AG04450 (cell line): Measurements from ENCODE around the gene CFAP126. TPM values are rescaled to one million over a fixed set of nuclear protein-coding genes. Genes with fewer than 3 reads are reported as not detected.

Experiments
- CTCF ChIA-PET: fragments of 300-600, 350-600 bp; formaldehyde crosslinking; extraction: SDS; loops from one replicate; lab custom pipeline; 2022; ENCODE audit warnings: antibody characterized with exemption, inconsistent platforms; lab: Charles Lee
- POLR2A ChIA-PET: fragments of 350-600 bp; formaldehyde crosslinking; extraction: SDS; loops from one replicate; lab custom pipeline; 2021; ENCODE audit warnings: antibody characterized with exemption, inconsistent platforms; lab: Yijun Ruan, JAX
- DNase-seq: peaks from one replicate; pipeline ENCODE4 v3.0.0-alpha.2; 2011; ENCODE audit warnings: low read depth, low spot score
- H3K27ac ChIP-seq: one replicate; pipeline ENCODE4 v1.5.1; 2012; ENCODE audit warnings: low read depth, low read length, control low read depth
- H3K27me3 ChIP-seq: one replicate; pipeline ENCODE4 v1.6.0; 2012; ENCODE audit warnings: low read length; ENCODE audit not compliant: control insufficient read depth, insufficient read depth
- H3K4me3 ChIP-seq: 2 replicates; pipeline ENCODE4 v1.5.1; 2011; ENCODE audit warnings: mild to moderate bottlenecking, low read depth, low read length, control low read depth
- H3K9me3 ChIP-seq: 2 replicates; pipeline ENCODE4 v1.5.1; 2012; ENCODE audit warnings: low read length; ENCODE audit not compliant: control insufficient read depth, insufficient read depth
- polyA plus RNA-seq: library from polyadenylated mRNA; depleted of rRNA; stranded (reverse); fragments of >200 nt; gene quantifications from 2 replicates; pipeline ENCODE4 v1.2.3, GENCODE V29; 2011
- TF ChIP-seq, protein P1 (sequence below): IDR thresholded peaks from 2 replicates; pipeline ENCODE4 v1.5.1; 2011; ENCODE audit warnings: low read depth, low read length, control low read depth, inconsistent platforms

CFAP126 gene
- polyA plus RNA-seq, 1 experiment: not detected

DNA sequence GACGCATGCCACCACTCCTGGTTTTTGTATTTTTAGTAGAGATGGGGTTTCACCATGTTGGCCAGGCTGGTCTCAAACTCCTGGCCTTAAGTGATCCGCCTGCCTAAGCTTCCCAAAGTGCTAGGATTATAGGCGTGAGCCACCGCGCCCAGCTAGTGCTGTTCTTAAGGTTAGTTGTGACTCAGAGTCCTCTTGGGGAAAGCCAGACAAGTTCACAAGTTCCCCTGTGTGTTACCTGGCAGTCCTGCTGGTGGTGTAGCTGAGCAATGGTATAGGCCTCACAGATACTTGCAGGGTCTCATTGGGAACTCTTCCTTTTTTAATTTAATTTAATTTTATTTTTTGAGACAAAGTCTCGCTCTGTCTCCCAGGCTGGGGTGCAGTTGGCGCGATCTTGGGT lies 10.6 kb downstream of the CFAP126 start:
- Histone ChIP-seq H3K4me3 (no peak overlapping the region), H3K27me3 (no peaks in the 10 kb centered on the region), H3K9me3 (no peaks in the 10 kb centered on the region), H3K27ac (no peak overlapping the region)
- CTCF ChIA-PET: interaction anchor here (1.0 kb wide), 1 partner anchor 25 kb away, joined by 5 read pairs; no protein-coding TSS in a partner anchor
- TF ChIP-seq, protein P1, sequence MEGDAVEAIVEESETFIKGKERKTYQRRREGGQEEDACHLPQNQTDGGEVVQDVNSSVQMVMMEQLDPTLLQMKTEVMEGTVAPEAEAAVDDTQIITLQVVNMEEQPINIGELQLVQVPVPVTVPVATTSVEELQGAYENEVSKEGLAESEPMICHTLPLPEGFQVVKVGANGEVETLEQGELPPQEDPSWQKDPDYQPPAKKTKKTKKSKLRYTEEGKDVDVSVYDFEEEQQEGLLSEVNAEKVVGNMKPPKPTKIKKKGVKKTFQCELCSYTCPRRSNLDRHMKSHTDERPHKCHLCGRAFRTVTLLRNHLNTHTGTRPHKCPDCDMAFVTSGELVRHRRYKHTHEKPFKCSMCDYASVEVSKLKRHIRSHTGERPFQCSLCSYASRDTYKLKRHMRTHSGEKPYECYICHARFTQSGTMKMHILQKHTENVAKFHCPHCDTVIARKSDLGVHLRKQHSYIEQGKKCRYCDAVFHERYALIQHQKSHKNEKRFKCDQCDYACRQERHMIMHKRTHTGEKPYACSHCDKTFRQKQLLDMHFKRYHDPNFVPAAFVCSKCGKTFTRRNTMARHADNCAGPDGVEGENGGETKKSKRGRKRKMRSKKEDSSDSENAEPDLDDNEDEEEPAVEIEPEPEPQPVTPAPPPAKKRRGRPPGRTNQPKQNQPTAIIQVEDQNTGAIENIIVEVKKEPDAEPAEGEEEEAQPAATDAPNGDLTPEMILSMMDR: no peak
- DNase-seq: no peak
- POLR2A ChIA-PET: no interaction called here

DNA sequence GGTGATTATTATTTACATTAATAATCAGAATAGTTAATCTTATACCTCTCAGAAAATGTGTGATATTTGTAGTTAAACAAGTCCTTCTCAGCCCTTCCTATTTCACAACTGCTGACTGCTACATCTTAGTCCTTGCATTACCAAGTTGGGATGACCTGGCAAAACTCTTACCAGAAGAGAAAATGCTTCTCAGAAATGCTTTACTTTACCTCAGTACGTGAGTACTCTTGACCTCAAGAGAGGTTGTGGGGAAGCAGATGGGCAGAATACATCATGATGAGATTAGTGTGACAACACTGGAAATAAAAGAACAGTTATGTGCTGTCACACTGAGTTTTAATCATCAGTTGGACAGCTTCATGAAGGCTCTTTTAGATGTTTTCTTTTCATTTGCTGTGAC lies 16.2 kb downstream of the CFAP126 start:
- POLR2A ChIA-PET: no interaction called here
- DNase-seq: no peak

DNA sequence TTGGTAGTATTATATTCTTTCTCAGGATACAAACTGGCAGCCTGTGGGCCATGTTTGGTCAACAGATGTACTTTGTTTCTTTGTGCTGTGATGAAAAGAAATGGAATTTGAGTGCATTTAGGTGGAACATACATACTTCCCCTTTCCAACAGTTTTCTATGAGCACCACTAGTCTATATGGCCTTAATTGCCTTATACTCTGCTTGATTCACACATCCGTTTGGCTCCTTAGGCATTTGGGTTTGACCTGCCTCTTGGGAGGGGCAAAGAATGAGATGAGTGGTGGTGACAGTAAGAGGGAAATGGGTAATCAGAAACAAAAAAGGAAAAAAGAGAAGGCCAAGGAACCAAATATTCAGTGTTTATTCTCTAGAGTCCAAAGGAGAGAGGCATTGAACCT lies 17.0 kb downstream of the CFAP126 start:
- TF ChIP-seq, protein P1: no peak
- H3K27ac ChIP-seq: no peak overlapping the region
- no peaks in the 10 kb centered on the region for H3K27me3 ChIP-seq
- H3K4me3 ChIP-seq: no peak overlapping the region
- no peaks in the 10 kb centered on the region for H3K9me3 ChIP-seq
- ChIA-PET POLR2A (no interaction called here), CTCF (interaction anchor here (0.9 kb wide), 1 partner anchor 31 kb away, joined by 3 read pairs; no protein-coding TSS in a partner anchor)
- DNase-seq: no peak

More for the DNA sequence above, 16.2 kb downstream of the CFAP126 start:
- Histone ChIP-seq H3K27me3 (no peaks in the 10 kb centered on the region), H3K27ac (no peak overlapping the region), H3K4me3 (no peak overlapping the region), H3K9me3 (no peaks in the 10 kb centered on the region)
- TF ChIP-seq, protein P1: no peak
- CTCF ChIA-PET: no interaction called here

DNA sequence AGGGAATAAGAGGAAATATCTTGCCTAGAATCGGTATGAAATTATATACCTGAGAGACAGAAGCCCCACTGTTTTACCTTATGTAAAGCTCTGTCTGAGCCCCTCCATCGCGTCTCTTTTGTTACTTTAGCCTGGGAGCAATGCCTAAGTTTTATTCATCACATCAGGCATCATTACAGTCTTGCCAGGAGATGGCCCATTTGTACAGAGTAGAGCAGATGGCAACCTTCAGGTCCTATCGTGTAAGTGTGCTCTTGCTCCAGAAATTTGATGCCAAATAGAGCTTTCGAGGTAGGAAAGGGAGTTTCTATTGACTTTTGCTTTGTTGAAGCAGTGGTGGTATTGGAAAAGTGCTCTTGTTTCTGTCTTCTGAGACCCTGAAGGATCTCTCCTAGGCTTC lies 24.9 kb downstream of the CFAP126 start:
- no peak overlapping the region for H3K27ac ChIP-seq
- TF ChIP-seq, protein P1: no peak
- no peak for DNase-seq
- POLR2A ChIA-PET: no interaction called here
- no peaks in the 10 kb centered on the region for H3K27me3 ChIP-seq
- CTCF ChIA-PET: interaction anchor here (2.3 kb wide), 1 partner anchor 39 kb away, joined by 11 read pairs; no protein-coding TSS in a partner anchor
- H3K4me3 ChIP-seq: no peak overlapping the region
- no peaks in the 10 kb centered on the region for H3K9me3 ChIP-seq

DNA sequence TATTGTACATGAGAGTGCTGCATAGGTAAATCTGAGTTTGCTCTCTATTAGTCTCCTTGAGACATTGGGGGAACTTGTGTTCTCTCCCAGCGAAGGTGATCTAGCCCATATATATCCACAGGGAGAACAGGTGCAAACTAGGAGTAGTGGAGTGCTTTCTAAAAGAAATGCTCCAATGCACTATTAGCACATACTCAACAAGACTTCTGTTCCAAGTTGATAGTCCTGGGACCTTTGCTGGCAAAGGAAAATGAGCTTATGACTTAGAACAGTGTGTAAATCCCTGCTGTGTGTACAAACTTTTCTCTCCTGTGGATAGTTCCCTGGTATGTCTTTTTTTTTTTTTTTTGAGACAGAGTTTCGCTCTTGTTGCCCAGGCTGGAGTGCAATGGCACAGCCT lies 25.5 kb downstream of the CFAP126 start:
- DNase-seq: no peak
- H3K27me3 ChIP-seq: no peaks in the 10 kb centered on the region
- no peak overlapping the region for H3K4me3 ChIP-seq
- no peak overlapping the region for H3K27ac ChIP-seq
- no peaks in the 10 kb centered on the region for H3K9me3 ChIP-seq
- TF ChIP-seq, protein P1: no peak
- POLR2A ChIA-PET: no interaction called here
- CTCF ChIA-PET: interaction anchor here (0.7 to 2.3 kb wide), 2 partner anchors 9 to 40 kb away, joined by 3 to 11 read pairs; no protein-coding TSS in a partner anchor
